ENCODE data around the gene PTPDC1.

GRCh38 chr9:94108584-94108983 is 24.3 kb downstream of the PTPDC1 start:
- TF ChIP-seq, protein P1, sequence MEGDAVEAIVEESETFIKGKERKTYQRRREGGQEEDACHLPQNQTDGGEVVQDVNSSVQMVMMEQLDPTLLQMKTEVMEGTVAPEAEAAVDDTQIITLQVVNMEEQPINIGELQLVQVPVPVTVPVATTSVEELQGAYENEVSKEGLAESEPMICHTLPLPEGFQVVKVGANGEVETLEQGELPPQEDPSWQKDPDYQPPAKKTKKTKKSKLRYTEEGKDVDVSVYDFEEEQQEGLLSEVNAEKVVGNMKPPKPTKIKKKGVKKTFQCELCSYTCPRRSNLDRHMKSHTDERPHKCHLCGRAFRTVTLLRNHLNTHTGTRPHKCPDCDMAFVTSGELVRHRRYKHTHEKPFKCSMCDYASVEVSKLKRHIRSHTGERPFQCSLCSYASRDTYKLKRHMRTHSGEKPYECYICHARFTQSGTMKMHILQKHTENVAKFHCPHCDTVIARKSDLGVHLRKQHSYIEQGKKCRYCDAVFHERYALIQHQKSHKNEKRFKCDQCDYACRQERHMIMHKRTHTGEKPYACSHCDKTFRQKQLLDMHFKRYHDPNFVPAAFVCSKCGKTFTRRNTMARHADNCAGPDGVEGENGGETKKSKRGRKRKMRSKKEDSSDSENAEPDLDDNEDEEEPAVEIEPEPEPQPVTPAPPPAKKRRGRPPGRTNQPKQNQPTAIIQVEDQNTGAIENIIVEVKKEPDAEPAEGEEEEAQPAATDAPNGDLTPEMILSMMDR (IDR thresholded peaks at IDR 0.05; ENCODE audit: insufficient read depth, low read length, poor library complexity, severe bottlenecking): no peak
- no peak for TF ChIP-seq EZH2phosphoT487 (conservative IDR thresholded peaks at IDR 0.05; ENCODE audit: low read length)

All from SU-DHL-6 (cell line).